Heart left ventricle (tissue), 13 donors: ENCODE measurements around the gene CD177.

ENCODE experiments used
- CTCF ChIP-seq, 12 donors: fragments of 200-600 bp; sonication (generic) in 4 of 12; IDR thresholded peaks; one replicate each; pipeline versions ENCODE4 v1.5.0 to v1.8.0; 2018 to 2022; ENCODE audit warnings: antibody characterized with exemption in 12 of 12, mild to moderate bottlenecking in 5 of 12
- POLR2A ChIP-seq, 2 donors: fragments of 450-650 bp; IDR thresholded peaks; one replicate each; pipeline ENCODE4 v1.6.1; 2017; ENCODE audit warnings: antibody characterized with exemption in 2 of 2, mild to moderate bottlenecking in 2 of 2, moderate library complexity in 2 of 2
- donor health status: ischemic (EF 13 %, LVEDD 7.1; RV severe dilation, severe dysfunction).
- donor health status: DM: no; HTN: yes; CAD: no.
- donor health status: DM: no; HTN: no; CAD: no.
- donor health status: ischemic (EF 25% LVEDD 6.9; RV normal size, moderate dysfunction).
- donor health status: ischemic (EF 25% LVEDD 5.7; RV mildly dilated, moderate dysfunction).
- donor health status: ischemic (EF 35%, LVEDD 5.7; RV mildly dilated, moderate dysfunction).
- donor health status: nonischemic (EF 11% LVEDD 7.7; RV severe dilation, severe dysfunction).
- donor health status: DM: yes; HTN: yes; CAD: no.
- donor health status: PGD.
- donor health status: ischemic (EF 29% LVEDD 5.4; RV normal size, mild dysfunction).
- donor health status: nonischemic (EF 23%, LVEDD 6.1; RV moderate dilation, normal function).

GRCh38 chr19:43316591-43317319 lies 36.7 kb upstream of the CD177 start:
- TF ChIP-seq POLR2A (IDR thresholded peaks at IDR 0.05): no peak
- TF ChIP-seq CTCF (IDR thresholded peaks at IDR 0.05): peak in 2 of 12 donors; percentile 19 to 22
